Measurements from ENCODE around the gene L3MBTL4.
"Not testable (repeated sequence)": the region's sequence is repeated elsewhere in the genome, so short reads cannot be mapped to it uniquely, and the experiment has no call there.

The L3MBTL4 gene

DNA sequence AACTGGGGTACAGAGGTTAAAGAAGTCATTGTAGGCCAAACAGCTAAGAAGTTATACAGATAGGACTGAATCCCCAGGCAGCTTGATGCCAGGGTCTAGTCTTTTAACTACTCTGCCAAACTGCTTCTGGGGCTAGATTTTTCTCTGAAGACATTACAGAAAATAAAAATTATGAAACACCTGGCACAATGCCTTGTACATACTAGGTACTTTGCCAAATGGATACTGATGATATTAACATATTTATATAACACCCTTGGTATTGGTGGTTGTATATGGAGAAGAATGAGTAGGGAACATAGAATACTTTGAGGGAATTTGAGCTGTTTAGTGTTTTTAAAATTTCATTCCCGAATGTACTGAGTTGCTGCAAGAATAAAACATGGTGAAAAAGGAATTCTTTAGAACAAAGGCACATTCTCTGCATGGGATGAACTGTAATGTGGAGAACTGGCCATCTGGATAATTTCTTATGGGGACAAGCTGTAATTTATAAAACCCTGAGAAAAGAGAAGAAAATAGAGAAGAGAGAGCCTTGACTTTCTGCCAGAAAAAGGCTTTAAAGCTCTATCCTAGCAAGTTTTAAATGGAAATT lies 308.5 kb downstream of the L3MBTL4 start:
- DNase-seq (ENCODE audit: low spot score) = no peak

DNA sequence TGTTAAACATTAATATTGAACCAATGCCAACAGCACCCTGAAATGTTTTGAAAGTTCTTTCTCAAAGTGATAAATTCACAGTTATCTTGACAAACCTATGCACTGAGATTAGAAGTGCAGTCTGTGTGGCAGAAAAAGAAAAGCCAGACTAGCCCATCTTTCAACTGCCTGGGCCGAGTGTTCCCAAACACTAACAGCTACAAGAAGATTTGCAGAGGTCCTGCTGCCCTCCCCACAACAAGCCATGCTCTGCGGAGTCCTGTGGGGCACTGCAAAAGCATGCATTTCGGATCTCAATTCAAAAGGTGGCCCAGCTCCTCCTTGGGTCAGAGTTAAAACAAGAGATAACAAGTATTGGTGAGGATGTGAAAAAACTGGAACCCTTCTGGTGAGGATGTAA lies 311.0 kb downstream of the L3MBTL4 start:
- DNase-seq (ENCODE audit: low spot score) = no peak

DNA sequence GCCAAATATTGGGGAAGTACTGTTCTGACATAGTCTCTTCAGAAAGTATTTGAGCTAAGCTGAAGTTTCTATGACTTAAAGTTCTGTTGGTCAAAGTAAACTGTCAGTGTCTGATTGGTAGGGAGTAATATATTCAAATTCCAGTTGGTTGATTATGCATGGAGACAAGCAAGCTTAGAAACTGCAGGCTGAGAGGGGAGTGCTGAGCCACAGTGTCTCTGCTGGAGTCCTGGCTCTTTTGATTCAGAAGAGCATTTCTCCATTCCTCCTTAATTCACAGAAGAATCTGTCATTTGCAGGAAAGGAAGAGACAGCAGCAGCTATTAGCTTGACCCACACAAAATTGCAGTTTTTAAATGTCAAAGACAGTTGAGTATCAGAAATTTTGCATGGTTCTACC lies 318.0 kb downstream of the L3MBTL4 start:
- no peak for DNase-seq (ENCODE audit: low spot score)

DNA sequence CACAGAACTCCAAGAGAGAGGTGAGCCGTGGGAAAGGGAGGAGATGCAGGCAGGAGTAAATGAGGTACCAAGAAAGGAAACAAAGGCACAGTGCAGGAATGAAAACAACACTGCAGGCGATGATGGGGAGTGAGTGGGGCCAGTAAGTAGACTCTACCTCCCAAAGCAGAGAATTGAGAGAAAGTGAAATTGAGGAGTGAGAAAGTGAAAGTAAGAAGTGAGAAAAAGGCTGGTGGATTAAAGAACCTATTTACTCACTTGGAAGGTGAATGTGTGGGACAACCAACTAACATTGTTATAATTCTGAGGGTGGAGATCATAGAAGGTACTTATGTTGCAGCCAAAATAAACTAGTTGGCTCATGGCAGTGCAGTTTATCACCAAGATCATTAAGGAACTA lies 326.3 kb downstream of the L3MBTL4 start:
- DNase-seq (ENCODE audit: low spot score) = no peak

DNA sequence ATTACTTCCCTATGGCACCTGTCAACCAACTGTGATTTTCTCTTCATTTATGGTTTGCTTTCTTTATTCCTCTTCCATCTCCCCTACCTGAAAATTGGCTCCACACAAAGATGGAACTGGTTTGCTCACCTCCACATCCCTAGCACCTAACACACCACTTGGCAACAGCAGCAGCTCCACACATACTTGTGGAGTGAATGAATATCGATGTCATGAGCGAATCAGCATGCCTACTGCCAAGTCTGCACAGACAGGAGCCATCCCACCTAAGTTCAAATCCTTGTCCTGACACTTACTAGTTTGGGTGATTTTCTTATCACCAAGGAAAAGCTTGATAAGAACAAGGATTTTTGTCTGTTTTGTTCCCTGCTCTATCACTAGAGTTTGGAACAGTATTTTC lies 328.0 kb downstream of the L3MBTL4 start:
- DNase-seq (ENCODE audit: low spot score) = no peak

DNA sequence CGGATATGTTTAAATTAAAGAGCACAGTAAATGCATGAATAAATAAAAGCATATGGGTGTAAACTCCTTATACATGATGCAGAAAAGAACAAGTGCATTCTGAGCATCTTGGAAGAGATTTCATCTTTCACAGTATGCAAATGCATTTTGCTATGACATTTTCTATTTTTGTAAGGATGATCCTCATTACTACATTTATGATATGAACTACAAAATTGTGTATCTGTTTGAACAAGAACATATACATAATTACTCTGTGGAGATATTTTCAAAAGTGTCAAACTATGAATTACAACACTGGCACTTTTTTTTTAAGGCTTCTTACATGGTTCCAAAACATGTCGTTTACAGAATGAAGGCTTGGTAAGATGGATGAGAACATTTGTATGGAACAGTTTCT lies 335.3 kb downstream of the L3MBTL4 start:
- no peak for DNase-seq (ENCODE audit: low spot score)

DNA sequence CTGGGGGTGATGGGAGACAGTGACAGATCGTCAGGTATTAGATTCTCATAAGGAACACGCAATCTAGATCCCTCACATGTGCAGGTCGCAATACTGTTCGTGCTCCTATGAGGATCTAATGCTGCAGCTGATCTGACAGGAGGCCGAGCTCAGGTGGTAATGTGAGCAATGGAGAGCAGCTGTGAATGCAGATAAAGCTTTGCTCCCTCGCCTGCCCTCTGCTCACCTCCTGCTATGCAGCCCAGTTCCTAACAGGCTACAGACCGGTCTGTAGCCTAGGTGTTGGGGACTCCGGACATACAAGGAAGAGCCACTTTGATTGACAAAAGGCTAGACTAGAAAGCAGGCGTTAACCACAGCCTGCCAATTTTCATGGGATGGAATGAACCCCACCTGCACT lies 335.8 kb downstream of the L3MBTL4 start:
- no peak for DNase-seq (ENCODE audit: low spot score)

DNA sequence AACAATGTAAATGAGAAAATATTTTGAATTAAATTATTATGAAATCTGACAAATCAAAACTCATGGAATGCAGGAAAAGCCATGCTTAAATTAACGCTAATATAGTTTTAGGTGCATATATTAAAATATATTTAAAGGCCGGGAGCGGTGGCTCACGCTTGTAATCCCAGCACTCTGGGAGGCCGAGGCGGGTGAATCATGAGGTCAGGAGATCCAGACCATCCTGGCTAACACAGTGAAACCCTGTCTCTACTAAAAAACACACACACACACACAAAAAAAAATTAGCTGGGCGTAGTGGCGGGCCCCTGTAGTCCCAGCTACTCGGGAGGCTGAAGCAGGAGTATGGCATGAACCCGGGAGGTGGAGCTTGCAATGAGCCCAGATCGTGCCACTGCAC lies 342.3 kb downstream of the L3MBTL4 start:
- DNase-seq (ENCODE audit: low spot score) = not testable (repeated sequence)

DNA sequence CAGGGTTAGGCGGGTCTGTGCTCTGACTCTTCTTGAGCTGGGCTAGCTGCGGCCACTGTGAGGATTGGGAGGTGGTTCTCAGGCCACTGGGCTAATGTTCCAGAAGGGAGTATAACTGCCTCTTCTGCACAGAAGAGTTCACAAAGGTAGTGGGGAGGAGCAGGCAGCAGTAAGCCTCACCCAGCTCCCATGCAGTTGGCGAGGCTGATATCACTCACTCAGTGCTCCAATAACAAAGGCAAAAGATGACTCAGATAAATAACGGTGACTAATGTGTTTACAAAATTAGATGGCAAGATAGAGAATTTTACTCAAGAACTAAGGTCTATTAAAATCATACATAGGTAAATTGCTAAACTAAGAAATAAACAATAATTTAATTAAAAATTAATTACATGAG lies 345.2 kb downstream of the L3MBTL4 start:
- no peak for DNase-seq (ENCODE audit: low spot score)

DNA sequence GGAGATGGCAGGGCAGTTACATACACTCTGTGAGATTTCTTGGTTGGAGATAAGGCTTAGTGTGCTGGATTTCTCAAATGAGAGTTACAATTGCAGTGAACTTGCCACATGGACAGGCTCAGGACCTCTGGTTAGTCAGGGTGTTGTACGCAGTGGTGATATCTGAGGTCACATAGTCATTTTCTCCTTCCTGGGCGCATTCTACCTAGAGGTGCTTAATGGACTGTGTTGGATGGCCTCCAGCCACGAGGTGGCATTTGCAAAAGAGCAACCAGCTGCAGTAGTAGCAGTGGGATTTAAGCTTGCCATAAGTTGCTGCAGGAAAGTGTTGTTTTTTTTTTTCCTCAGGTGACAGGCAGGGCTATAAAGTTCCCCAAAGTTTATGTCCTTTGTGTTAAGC lies 345.6 kb downstream of the L3MBTL4 start:
- no peak for DNase-seq (ENCODE audit: low spot score)

DNA sequence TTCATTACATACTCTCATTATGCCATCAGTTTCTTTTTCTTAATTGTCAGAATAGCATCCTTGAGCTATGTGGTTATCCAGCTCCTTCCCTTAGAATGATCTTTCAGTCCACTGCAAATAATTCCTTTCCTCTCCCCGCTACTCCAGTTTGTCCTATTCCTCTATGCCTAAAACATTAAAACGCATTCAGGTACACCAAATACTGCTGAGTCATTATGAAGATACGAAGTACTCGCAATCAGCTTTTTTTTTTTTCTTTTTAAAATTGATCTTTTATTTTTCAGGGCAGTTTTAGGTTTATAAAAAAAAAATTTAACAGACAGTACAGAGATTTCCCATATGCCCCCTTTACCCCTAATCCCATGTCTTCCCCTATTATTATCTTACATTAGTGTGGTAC lies 354.6 kb downstream of the L3MBTL4 start:
- no peak for DNase-seq (ENCODE audit: low spot score)

DNA sequence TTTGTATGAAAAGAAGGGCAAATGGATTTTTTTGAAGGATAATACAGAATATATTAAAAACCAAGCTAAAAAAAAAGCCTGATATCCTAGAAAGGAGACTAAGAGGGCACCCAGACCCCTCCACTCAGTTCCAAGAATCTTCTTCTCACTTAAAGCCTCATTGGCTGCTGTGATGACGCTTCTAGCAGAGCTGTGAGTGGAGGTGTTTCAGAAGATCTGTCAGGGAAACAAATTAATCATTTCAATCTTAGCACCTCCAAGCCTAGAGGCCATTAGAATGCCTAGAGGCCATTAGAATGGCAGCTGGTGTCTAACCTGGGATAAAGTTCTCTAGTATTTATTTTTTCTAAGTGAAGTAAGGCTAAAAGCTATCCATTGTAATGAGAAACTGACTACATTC lies 355.2 kb downstream of the L3MBTL4 start:
- no peak for DNase-seq (ENCODE audit: low spot score)

DNA sequence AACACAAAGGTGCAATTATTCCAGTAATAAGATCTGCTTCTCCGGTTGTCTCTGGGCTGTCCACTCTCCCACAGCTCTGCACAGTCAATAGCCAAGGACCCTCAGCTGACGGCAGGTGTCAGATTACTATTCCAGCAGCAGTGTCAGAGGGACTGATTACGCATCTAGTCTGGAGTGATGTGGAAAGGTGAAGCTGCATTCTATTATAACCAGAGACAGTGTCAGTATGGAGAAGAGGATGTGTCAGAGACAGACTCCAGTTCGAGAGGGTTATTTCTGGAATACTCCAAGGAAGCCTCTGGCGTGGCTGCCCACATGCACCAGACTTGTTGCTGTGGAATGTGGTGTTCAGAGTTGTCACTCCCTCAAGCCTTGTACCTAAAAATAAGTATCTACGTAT lies 355.8 kb downstream of the L3MBTL4 start:
- no peak for DNase-seq (ENCODE audit: low spot score)

DNA sequence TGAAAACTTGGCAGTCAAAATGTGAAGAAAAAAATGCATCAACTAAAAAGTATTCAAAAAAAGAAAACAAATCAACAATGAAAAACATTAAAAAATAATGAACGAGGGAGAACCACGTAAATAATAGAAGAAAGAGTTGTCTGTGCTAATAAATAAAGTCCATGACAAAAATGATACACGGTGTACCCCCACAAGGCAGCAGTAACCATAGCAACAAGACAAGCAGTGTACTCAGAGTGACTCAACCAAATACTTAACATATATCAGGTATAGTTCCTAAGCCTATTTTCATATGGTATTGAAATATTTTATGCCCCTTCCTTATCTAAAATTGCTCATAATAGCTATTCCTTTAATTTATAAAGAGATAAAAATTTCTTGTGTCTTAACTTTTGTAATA lies 357.1 kb downstream of the L3MBTL4 start:
- DNase-seq (ENCODE audit: low spot score) = no peak

DNA sequence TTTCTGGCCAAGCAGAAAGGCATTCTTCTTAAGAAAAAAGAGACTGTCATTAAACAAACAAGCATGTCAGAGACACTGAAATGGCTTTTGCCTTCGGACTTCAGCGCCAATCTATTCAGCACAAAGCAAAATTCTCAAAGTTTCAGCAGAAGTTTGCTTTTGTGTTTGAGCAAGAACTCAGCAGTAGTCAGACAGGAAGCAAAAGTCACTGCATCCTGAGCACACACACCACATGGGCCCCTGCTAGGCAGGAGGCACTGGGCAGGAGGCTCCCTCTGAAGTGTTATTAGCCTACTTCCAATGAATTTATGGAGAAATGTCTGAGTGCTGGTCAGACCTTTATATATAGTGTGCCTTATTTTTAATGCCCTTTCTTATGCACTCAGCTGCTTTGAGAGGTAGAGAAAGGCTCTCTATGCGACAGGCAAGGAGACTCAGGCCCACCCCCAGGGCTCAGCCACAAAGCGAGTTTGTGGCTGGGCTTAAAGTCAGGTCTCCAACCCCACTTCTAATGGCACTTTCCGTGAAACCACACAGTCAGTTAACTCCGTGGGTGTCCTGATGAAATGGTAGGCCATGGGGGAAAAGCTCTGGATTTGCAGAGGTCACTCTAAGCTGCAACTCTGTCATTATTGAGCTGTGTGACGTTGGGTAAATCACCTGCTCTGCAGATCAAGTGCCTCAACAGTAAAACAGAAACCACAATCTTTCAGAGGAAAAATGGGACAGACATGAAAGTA lies 358.4 kb downstream of the L3MBTL4 start:
- DNase-seq (ENCODE audit: low spot score) = peak; percentile 6

DNA sequence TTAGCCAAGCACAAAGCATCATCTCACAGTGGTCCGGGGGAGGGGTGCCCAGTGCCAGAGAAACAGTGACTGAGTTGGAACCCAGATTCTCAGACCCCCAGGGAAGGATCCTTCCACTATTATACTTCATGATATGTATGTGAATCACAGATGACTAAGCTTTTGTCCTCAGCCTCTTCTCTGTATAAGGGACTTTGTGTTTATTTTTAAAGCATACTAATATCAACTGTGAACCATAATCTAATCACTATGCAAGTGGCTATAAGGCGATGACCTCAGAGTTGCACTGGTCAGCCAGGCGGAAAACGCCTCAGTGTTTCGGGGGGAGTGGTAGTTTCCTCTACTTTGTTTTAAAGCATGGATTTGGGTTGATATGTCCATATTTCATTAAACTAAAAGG lies 359.0 kb downstream of the L3MBTL4 start:
- no peak for DNase-seq (ENCODE audit: low spot score)

DNA sequence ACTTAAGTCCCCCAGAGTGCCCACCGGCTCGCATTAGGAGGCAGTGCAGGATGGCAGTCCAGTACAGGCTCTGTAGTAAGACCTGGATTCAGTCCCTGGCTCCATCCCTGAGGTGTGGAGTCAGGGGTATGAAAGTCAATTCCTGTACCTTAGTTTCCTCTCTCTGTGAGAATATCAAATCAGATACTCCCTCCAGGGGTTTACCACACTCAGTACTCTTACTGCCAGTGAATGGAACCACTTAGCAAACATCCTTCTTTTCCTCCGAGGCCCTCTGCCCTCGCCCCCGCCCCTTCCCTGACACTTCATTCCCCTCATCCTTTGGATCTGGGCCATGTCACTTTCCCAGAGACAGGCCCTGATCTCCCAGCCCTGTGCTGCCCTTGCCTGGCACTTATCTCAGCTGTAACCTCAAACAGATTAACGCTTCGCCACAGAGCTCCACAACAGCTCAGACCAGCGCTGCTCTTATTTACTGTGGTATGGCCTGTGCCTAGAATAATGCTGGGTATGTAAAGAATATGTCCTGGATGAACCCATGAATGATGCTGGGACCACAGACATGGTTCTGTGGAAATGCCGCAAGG lies 360.4 kb downstream of the L3MBTL4 start:
- no peak for DNase-seq (ENCODE audit: low spot score)

DNA sequence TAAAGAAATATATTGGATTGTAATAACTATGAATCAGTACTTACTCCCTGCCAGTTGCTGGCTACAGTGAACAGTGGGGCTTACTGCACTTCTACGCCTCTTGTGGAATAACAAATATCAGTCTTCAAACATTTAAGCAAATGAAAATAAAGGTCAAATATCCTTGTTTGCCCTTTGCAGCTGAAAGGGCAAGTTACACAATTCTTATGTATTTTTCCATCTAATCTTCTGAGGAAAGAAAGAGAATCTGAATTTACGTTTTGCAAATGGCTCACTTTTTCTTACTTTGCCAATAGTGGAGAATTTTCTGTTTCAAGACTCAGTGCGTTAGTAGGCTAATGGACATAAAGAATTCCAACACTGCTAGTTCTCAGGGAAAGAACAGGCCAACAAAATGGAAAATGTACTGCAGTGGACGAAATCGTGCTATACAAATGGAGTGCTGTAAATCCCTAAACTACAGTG lies 362.2 kb downstream of the L3MBTL4 start:
- DNase-seq (ENCODE audit: low spot score) = no peak

DNA sequence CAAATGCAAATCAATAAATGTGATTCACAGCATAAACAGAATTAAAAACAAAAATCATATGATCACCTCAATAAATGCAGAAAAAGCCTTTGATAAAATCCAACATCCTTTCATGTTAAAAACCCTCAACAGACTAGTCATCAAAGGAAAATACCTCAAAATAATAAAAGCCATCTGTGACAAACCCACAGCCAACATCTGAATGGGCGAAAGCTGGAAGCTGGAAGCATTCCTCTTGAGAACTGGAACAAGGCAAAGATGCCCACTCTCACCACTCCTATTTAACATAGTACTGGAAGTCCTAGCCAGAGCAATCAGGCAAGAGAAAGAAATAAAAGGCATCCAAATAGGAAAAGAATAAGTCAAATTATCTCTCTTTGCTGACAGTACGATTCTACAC lies 367.1 kb downstream of the L3MBTL4 start:
- not testable (repeated sequence) for DNase-seq (ENCODE audit: low spot score)

DNA sequence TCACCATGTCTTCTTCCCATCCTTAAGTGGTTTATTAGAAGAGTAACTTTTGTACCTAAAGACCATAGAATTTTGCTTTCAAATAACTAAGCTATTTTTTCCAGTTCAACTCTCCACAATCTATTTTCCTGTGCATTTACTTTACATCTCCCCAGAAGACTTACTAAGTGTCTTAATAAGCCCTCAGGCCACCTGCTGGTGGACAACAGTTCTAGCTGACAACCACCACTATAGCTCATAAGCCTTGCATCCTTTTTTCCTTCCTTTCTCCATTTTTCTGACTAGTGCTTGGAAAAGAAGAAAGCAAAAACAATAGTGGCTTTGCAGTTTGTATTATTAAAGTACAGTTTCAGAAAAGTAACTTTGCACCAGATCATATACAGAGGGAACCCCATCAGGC lies 369.9 kb downstream of the L3MBTL4 start:
- DNase-seq (ENCODE audit: low spot score) = peak; percentile 24

DNA sequence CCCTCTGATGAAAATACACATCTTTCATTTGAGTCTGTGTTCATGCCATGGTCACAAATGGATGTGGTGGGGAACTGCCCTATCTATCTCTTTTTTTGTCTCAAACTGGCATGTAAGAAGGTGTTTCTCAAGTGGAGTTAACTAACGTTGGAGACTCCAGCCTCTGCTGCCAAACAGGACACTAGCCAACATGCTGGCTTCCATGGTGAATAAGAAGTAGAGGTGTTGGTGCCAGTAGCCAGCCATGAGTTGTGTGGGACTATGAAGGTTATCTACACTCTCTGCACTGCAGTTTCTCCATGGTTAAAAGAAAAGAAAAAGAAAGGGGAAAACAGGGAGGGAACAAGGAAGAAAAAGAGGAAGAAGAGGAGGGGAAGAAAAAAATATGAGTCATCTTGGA lies 370.4 kb downstream of the L3MBTL4 start:
- DNase-seq (ENCODE audit: low spot score) = no peak

DNA sequence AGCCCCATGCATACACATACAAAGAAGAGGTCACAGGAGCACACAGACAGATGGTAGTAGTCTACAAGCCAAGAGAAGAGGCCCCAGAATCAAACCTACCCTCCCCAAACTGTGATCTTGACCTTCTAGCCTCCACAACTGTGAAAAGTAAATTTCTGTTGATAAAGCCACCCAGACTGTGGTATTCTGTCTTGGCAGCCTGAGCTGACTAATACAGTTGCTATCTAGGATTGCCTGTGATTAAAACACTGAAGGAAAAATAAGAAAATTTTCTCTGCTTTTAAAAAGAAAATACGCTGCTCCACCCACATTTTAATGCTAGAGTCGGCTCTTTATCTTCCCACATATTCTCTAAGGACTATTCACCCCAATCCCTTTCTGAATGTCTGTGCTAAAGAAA lies 375.7 kb downstream of the L3MBTL4 start:
- DNase-seq (ENCODE audit: low spot score) = no peak

DNA sequence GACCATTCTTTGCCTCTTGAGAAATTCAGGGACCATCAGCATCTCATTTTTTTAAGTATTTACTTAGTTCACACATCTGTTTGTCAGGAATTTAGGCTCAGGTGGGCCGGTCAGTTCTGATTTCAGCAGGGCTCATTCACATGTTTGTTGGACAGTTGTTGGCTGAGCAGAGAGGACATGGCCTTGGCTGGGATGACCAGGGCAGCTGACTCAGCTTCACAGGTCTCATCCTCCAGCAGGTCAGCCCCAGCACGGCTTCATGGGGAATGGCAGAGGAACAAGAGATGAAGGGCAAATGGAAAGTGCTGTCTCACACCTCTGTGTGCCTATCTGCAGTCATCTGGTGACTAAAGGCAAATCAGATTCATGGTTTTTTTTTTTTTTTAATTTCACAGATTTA lies 383.3 kb downstream of the L3MBTL4 start:
- DNase-seq (ENCODE audit: low spot score) = no peak

DNA sequence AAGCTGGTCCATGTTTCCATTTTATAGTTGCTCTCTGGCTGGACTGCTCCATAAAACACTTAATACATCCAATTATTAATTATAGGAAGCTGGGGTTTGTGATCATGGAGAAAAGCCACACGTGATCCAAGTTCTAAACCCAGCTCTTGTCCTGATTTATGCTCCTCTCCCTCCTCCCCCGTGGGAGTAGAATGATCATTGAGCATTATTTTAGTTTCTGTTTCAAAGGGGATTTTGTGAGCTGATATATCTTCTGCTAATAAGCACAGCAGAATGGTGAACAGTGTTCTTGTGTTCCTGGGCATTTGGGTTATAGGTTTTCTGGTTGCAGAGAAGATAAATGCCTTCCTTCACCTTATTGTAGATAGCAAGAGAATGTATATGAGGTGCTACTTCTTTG lies 383.7 kb downstream of the L3MBTL4 start:
- DNase-seq (ENCODE audit: low spot score) = no peak
